Measurements from ENCODE around the gene PHF20.

The PHF20 gene

DNA sequence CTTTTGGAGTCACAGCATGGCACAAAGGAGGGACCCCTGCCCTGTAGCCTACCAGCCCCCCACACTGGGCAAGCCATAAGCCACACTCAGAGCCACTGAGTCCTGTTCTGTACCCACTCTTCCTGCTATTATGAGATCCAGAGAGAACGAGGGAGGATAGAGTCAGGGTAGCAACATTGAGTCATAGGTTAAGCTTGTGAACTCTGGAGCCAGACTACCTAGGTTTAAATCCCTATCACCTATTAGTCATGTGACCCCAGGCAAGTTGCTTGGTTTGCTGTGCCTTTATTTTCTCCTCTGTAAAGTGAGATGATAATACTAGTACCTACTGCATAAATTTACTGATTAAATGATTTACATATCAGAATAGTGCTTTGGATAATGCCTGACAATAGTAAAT lies 197.1 kb downstream of the PHF20 start:
- H3K9ac ChIP-seq (ENCODE audit: low read depth, low read length), result no peak overlapping the region
- H3K9me3 ChIP-seq (replicated peaks; ENCODE audit: low read length), result no peaks in the 10 kb centered on the region

GRCh38 chr20:35971981-35972380 lies 200.2 kb downstream of the PHF20 start:
- Histone ChIP-seq H3K4me3 (ENCODE audit: low read length) (no peak overlapping the region), H3K4me2 (ENCODE audit: low read length) (no peak overlapping the region), H3K9me3 (replicated peaks; ENCODE audit: low read length) (no peaks in the 10 kb centered on the region), H3K4me1 (ENCODE audit: control insufficient read depth, insufficient read depth, low read length) (no peaks in the 10 kb centered on the region), H3K36me3 (ENCODE audit: insufficient read depth, low read length) (no peaks in the 10 kb centered on the region), H3K27me3 (ENCODE audit: control insufficient read depth, insufficient read depth, low read length) (peaks cover 19% of the 10 kb centered on the region), H3K9ac (ENCODE audit: low read depth, low read length) (no peak overlapping the region)

More for the DNA sequence above, 197.1 kb downstream of the PHF20 start:
- Histone ChIP-seq H3K4me3 (ENCODE audit: low read length) (no peak overlapping the region), H3K36me3 (ENCODE audit: insufficient read depth, low read length) (no peaks in the 10 kb centered on the region), H3K4me1 (ENCODE audit: control insufficient read depth, insufficient read depth, low read length) (no peaks in the 10 kb centered on the region), H3K4me2 (ENCODE audit: low read length) (no peak overlapping the region), H3K27me3 (ENCODE audit: control insufficient read depth, insufficient read depth, low read length) (peaks cover 13% of the 10 kb centered on the region)

DNA sequence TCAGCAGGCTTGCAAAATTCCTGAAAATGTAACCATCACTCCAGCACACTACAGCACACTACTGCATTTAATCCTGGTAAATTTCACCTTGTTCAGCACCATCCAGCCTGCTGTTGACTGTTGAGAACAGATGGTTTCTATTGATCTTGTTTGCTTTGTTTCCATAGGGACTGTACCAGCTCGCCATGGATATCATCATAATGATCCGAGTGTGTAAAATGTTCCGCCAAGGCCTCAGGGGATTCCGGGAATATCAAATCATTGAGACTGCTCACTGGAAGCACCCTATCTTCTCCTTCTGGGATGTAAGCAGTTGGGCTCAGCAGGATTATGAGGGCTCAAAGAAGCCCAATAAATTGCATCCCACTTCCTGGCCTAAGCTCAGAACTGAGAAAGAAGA lies 200.6 kb downstream of the PHF20 start:
- no peaks in the 10 kb centered on the region for H3K36me3 ChIP-seq (ENCODE audit: insufficient read depth, low read length)
- H3K4me1 ChIP-seq (ENCODE audit: control insufficient read depth, insufficient read depth, low read length), result no peaks in the 10 kb centered on the region
- H3K4me3 ChIP-seq (ENCODE audit: low read length), result no peak overlapping the region
- no peaks in the 10 kb centered on the region for H3K9me3 ChIP-seq (replicated peaks; ENCODE audit: low read length)
- H3K4me2 ChIP-seq (ENCODE audit: low read length), result no peak overlapping the region
- peaks cover 19% of the 10 kb centered on the region for H3K27me3 ChIP-seq (ENCODE audit: control insufficient read depth, insufficient read depth, low read length)
- no peak overlapping the region for H3K9ac ChIP-seq (ENCODE audit: low read depth, low read length)

DNA sequence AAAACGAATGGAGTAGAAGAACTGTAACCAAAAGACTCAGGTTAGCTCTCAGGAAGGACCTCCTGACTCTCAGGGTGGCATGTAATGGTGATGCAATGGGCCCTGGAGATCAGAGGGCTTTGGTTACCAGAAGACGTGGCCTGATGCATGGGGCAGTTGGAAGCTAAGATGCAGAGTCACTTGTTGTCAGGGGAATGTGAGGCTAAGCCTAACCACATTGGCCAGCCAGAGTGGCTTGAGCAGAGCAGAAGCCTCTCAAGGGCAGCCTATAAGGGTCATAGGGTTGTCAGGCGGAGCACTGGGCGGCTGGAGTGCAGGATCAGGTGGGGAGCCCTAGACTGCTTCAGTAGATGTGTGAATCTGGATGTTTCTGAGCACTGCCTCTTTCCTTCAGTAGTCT lies 202.4 kb downstream of the PHF20 start:
- Histone ChIP-seq H3K4me1 (ENCODE audit: control insufficient read depth, insufficient read depth, low read length) (no peaks in the 10 kb centered on the region), H3K27me3 (ENCODE audit: control insufficient read depth, insufficient read depth, low read length) (peaks cover 9% of the 10 kb centered on the region), H3K9ac (ENCODE audit: low read depth, low read length) (no peak overlapping the region), H3K4me2 (ENCODE audit: low read length) (no peak overlapping the region), H3K4me3 (ENCODE audit: low read length) (no peak overlapping the region), H3K9me3 (replicated peaks; ENCODE audit: low read length) (no peaks in the 10 kb centered on the region), H3K36me3 (ENCODE audit: insufficient read depth, low read length) (no peaks in the 10 kb centered on the region)

DNA sequence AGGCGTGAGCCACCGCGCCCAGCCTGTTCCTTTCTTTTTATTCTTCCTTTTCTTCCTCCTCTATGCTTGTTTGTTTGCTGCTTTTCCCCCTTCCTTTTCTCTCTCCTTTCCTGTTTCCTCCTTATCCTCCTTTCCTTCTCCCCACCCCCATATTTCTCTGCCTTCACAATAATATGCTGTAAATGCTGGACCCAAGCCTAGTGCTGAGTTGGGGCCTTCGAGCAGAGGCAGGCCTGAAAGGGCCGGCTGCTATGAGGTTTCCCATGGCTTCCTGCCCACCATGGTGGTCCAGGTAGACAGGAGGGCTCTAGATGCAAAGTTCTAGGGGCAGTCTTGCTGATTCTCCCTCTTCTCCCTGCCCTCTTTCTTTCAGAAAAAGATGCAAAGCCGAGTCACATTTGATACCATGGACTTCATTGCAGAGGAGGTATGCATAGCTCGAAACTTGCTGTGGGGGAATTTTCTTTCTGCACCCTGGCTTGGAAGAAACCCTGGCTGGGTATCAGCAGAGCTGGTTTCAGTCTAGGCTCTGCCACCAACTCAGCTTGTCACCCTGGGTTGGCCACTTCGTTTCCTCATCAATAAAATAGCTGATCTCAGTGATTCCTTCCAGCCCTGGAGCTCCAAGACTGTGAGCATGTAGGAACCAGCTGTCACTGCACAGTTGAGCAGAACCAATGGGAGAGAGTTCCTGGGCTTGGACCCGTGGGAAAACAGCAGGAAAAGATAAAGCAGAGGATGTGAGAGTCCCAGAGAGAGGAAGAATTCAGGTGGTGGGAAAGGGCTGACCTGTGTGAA lies 204.0 kb downstream of the PHF20 start:
- Histone ChIP-seq H3K36me3 (ENCODE audit: insufficient read depth, low read length) (no peaks in the 10 kb centered on the region), H3K9me3 (replicated peaks; ENCODE audit: low read length) (no peaks in the 10 kb centered on the region), H3K27me3 (ENCODE audit: control insufficient read depth, insufficient read depth, low read length) (peaks cover 15% of the 10 kb centered on the region)

DNA sequence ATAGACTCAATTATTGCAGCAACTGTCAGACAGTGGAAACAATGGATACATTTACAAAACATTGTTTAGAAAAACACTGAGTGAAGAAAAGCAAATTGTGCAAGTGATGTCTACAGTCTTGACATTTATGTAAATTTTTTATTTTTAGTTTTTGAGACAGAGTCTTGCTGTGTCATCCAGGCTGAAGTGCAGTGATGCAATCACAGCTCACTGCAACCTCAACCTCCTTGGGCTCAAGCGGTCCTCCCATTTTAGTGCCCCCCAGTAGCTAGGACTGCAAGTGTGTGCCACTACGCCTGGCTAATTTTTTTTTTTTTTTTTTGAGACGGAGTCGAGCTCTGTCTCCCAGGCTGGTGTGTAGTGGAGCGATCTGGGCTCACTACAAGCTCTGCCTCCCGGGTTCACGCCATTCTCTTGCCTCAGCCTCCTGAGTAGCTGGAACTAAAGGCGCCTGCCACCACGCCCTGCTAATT lies 206.3 kb downstream of the PHF20 start:
- Histone ChIP-seq H3K27me3 (ENCODE audit: control insufficient read depth, insufficient read depth, low read length) (peaks cover 20% of the 10 kb centered on the region), H3K9ac (ENCODE audit: low read depth, low read length) (no peak overlapping the region), H3K4me2 (ENCODE audit: low read length) (no peak overlapping the region), H3K4me1 (ENCODE audit: control insufficient read depth, insufficient read depth, low read length) (no peaks in the 10 kb centered on the region), H3K36me3 (ENCODE audit: insufficient read depth, low read length) (no peaks in the 10 kb centered on the region), H3K4me3 (ENCODE audit: low read length) (no peak overlapping the region), H3K9me3 (replicated peaks; ENCODE audit: low read length) (no peaks in the 10 kb centered on the region)

More for the DNA sequence above, 204.0 kb downstream of the PHF20 start:
- Histone ChIP-seq H3K4me1 (ENCODE audit: control insufficient read depth, insufficient read depth, low read length) (no peaks in the 10 kb centered on the region), H3K9ac (ENCODE audit: low read depth, low read length) (no peak overlapping the region), H3K4me2 (ENCODE audit: low read length) (no peak overlapping the region), H3K4me3 (ENCODE audit: low read length) (no peak overlapping the region)

DNA sequence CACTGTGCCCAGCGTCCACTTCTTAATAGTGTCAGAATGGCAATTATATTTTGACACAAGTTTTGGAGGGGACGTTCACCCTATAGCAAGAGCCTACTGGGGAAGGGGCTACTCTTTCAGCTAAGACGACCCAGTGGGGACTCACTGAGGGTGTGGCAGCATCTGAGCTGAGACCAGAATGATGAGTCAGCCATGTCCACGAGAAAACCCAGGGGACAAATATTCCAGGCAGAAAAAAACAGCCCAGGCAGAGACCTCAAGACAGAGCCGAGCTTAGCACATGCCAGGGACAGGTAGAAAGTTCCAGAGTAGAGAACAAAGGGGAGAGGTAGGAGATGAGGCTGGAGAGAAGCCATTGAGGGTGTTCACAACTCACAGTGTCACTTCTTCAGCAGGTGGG lies 207.7 kb downstream of the PHF20 start:
- Histone ChIP-seq H3K9ac (ENCODE audit: low read depth, low read length) (no peak overlapping the region), H3K27me3 (ENCODE audit: control insufficient read depth, insufficient read depth, low read length) (peaks cover 20% of the 10 kb centered on the region), H3K36me3 (ENCODE audit: insufficient read depth, low read length) (no peaks in the 10 kb centered on the region), H3K4me3 (ENCODE audit: low read length) (no peak overlapping the region), H3K4me1 (ENCODE audit: control insufficient read depth, insufficient read depth, low read length) (no peaks in the 10 kb centered on the region), H3K9me3 (replicated peaks; ENCODE audit: low read length) (no peaks in the 10 kb centered on the region), H3K4me2 (ENCODE audit: low read length) (no peak overlapping the region)

- Histone ChIP-seq H3K4me1 (ENCODE audit: control insufficient read depth, insufficient read depth, low read length) (no peaks in the 10 kb centered on the region), H3K9ac (ENCODE audit: low read depth, low read length) (no peak overlapping the region), H3K4me2 (ENCODE audit: low read length) (no peak overlapping the region), H3K9me3 (replicated peaks; ENCODE audit: low read length) (no peaks in the 10 kb centered on the region), H3K27me3 (ENCODE audit: control insufficient read depth, insufficient read depth, low read length) (peaks cover 11% of the 10 kb centered on the region), H3K4me3 (ENCODE audit: low read length) (no peak overlapping the region), H3K36me3 (ENCODE audit: insufficient read depth, low read length) (no peaks in the 10 kb centered on the region)
Observed at GRCh38 chr20:35981969-35982368, 210.2 kb downstream of the PHF20 start.

GRCh38 chr20:35984382-35984781 lies 212.6 kb downstream of the PHF20 start:
- Histone ChIP-seq H3K4me2 (ENCODE audit: low read length) (no peak overlapping the region), H3K27me3 (ENCODE audit: control insufficient read depth, insufficient read depth, low read length) (peaks cover 14% of the 10 kb centered on the region), H3K36me3 (ENCODE audit: insufficient read depth, low read length) (no peaks in the 10 kb centered on the region), H3K4me3 (ENCODE audit: low read length) (no peak overlapping the region), H3K4me1 (ENCODE audit: control insufficient read depth, insufficient read depth, low read length) (no peaks in the 10 kb centered on the region), H3K9me3 (replicated peaks; ENCODE audit: low read length) (no peaks in the 10 kb centered on the region), H3K9ac (ENCODE audit: low read depth, low read length) (no peak overlapping the region)

DNA sequence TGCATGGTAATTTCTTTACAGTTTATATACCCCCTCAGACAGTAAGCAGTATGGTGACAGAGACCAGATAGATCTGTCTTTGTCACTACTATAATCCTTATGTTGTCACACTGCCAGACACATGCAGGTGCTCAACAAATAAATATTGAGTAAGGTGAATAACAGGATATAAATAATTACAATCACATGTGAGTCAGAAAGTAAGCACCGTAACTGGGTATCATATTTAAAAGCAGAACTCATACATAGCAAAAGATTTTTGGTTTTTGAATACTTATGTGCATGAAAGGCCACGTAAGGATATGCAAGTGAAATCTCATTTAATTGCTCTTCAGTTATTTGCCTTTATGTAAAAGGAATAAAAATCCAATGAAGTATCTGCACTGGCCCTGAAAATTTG lies 214.0 kb downstream of the PHF20 start:
- Histone ChIP-seq H3K9ac (ENCODE audit: low read depth, low read length) (no peak overlapping the region), H3K4me2 (ENCODE audit: low read length) (no peak overlapping the region), H3K4me3 (ENCODE audit: low read length) (no peak overlapping the region), H3K36me3 (ENCODE audit: insufficient read depth, low read length) (no peaks in the 10 kb centered on the region), H3K27me3 (ENCODE audit: control insufficient read depth, insufficient read depth, low read length) (peaks cover 16% of the 10 kb centered on the region), H3K9me3 (replicated peaks; ENCODE audit: low read length) (no peaks in the 10 kb centered on the region), H3K4me1 (ENCODE audit: control insufficient read depth, insufficient read depth, low read length) (no peaks in the 10 kb centered on the region)

- Histone ChIP-seq H3K9me3 (replicated peaks; ENCODE audit: low read length) (no peaks in the 10 kb centered on the region), H3K4me2 (ENCODE audit: low read length) (no peak overlapping the region), H3K9ac (ENCODE audit: low read depth, low read length) (no peak overlapping the region), H3K4me3 (ENCODE audit: low read length) (no peak overlapping the region), H3K27me3 (ENCODE audit: control insufficient read depth, insufficient read depth, low read length) (peaks cover 11% of the 10 kb centered on the region), H3K36me3 (ENCODE audit: insufficient read depth, low read length) (no peaks in the 10 kb centered on the region), H3K4me1 (ENCODE audit: control insufficient read depth, insufficient read depth, low read length) (no peaks in the 10 kb centered on the region)
Observed at GRCh38 chr20:35988910-35989463, 217.2 kb downstream of the PHF20 start.

Measured in skeletal muscle satellite cell (primary cell).